Caki2 (cell line): ENCODE results near the gene PAEP. TPM values are rescaled to one million over a fixed set of nuclear protein-coding genes. Genes with fewer than 3 reads are reported as not detected.
"Not testable (repeated sequence)": the region's sequence is repeated elsewhere in the genome, so short reads cannot be mapped to it uniquely, and the experiment has no call there.

Experiments
- DNase-seq: peaks from one replicate; pipeline ENCODE4 v3.0.0-alpha.2; 2015; ENCODE audit warnings: low read depth
- in situ Hi-C: cut with HindIII; loops from 2 replicates; pipeline ENCODE4 v1.10.0; 2016; ENCODE audit warnings: low sequenced_read_pairs, low pct_unique_long_range_greater_than_20kb, mixed read lengths
- total RNA-seq: library from RNA; depleted of rRNA; stranded (reverse); fragments of >200 nt; shearing (Covaris generic); gene quantifications from 2 replicates; pipeline ENCODE4 v1.2.3, GENCODE V29; 2014; ENCODE audit warnings: low replicate concordance; rRNA removed

Gene PAEP
- total RNA-seq = not detected in 2 replicates

DNA sequence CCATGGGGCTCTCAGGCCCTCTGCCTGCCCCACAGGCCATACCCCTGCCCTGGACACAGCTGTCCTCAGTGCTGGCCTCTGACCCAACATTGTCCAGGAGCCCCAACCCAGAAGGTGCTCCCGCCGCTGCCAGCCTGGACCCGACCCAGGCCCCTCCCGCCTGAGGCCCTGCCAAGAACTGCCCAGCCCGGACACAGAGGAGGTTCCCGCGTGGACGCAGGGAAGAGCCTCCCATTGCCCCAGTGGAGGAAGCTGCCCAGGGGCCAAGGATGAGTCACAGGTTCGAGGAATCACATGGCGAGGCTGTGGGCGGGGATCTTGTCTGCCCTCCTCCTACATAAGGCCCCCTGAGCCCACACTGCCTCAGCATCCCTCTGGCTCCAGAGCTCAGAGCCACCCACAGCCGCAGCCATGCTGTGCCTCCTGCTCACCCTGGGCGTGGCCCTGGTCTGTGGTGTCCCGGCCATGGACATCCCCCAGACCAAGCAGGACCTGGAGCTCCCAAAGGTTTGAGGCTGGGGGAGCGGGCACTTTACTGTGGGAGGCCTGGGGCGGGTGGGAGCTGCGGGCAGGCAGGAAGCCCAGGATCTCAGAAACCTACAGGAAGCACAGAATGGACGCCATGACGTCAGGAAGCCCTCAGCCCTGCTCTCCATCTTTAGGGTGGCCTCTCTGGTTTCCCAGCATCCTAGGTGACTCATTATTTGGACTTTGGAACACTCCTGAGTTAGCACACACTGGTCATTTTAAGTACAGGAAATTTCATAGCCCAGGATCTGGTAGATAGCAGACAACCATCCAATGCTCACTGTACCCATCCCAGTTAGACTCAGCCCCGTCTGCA lies at the start of gene PAEP:
Gene PAEP, plus strand, starts transcription at position 366 of the 844 bp plus-strand sequence.
- DNase-seq = no peak
- in situ Hi-C loops = no loop called here

DNA sequence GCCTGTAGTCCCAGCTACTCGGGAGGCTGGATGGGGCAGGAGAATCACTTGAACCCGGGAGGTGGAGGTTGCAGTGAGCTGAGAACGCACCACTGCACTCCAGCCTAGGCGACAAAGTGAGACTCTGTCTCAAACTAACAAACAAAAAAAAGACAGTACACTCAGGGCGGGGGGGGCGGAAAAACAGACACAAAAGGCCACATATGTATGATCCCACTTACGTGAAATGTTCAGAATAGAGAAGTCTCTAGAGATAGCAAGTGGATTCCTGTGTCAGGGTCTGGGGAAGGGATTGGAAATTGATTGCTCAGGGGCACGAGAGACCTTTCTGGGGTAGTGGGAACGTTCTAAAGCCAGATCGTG lies 49.3 kb upstream of the PAEP start:
- no peak for DNase-seq
- in situ Hi-C loops = no loop called here

GRCh38 chr9:135512904-135513303 lies 48.7 kb upstream of the PAEP start:
- in situ Hi-C loops = no loop called here

DNA sequence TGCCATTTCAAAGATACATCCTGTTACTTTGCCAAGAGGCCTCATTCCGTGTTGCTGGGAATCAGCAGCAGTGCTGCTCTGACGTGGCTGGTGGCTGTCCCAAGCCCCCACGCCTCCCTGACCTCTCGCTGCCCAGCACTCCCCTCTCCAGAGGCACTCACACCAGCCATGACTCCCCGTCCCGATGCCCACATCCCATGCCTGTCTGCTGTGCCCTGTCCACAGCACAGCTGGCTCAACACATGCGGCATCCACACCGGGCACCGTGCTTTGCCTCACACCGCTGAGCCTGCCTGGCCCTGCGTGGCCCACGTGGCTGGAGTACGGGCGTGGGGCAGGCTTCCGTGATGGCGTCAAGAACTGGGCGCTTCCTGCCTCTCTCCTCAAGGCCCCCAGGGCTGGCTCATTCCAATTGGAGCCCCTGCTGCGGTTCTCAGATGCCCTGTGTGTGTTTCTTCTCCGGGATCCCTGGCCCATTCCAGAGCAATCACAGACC lies 48.2 kb upstream of the PAEP start:
- in situ Hi-C loops = no loop called here
- no peak for DNase-seq

More at GRCh38 chr9:135512904-135513303, 48.7 kb upstream of the PAEP start:
- DNase-seq = no peak

DNA sequence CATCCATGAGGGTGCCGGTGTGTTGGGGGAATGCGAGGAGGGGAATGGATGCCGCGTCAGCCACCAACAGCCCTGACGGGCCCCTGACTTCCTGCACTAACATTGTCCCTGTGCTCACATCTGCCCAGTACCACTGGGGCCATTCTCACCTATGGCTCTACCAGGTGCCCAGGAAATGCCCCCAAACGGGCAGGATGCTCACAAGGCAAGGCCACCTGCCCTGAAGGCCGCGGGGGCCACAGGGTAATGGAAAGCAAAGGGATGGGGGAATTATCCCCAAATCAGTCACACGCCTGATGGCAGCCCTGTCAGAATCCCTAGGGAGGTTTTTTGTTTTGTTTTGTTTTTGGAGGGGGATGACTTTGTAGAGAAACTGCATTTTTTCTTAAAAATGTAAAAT lies 47.6 kb upstream of the PAEP start:
- in situ Hi-C loops, DNase-seq: not testable (repeated sequence)

GRCh38 chr9:135514342-135515082 lies 47.0 kb upstream of the PAEP start:
- in situ Hi-C loops = no loop called here
- DNase-seq = no peak

DNA sequence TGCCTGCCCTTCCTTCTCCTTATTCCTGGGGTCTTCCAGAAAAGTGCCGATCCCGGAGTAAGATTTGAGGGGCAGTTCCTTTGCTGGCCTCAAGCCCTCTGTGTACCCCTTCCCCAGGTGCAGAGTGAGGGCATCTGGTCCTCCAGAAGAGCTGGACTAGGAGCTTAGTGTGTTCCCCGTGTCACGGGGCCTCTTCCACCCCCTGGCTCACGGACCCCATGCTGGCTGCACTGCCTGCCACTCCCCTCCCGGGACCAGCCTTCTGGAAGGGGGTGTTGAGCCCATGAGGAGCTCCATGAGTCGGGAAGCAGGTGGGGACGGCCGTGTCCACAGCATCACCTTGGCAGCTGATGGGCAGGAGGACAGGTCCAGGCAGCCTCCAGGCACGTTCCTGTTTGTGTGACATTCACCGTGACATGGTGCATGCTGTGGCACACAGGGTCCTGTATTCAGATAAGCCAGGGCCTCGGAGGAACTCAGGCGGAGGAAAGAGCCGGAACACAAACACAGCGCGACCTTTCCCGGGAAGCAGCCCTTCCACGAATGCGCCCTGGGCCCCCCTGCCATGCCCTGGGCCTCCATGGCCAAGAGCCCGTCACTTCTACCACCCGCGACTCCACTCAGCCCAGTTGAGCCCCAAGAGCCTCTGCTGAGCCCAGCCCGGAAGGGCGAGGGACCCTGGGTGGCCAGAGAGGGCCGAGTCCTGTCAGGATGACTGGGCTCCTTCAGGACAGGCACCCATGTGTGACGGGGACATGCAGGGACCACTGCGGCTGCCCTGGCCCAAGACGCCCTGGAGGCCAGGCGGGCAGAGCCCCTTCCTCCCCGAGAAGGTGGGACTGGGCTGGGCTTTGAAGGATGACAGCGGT lies 46.2 kb upstream of the PAEP start:
- in situ Hi-C loops = no loop called here
- no peak for DNase-seq

GRCh38 chr9:135516132-135516860 lies 45.3 kb upstream of the PAEP start:
- in situ Hi-C loops = no loop called here

DNA sequence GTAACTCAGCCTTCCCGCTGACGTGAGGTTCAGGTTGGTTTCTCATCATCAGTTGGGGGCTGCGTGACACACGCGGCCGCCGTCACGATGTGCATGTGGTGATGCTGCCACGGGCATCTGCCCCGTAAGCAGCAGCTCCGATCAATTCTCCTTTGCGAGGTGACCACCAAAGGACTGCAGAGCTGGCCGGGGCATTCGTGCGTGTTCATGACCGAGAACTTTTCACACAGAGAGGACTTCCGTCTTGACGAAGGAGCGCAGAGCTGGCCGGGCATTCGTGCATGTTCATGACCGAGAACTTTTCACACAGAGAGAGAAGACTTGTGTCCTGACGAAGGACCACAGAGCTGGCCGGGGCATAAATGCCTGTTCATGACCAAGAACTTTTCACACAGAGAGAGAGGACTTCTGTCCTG lies 44.1 kb upstream of the PAEP start:
- in situ Hi-C loops = no loop called here
- DNase-seq = no peak

More at GRCh38 chr9:135516132-135516860, 45.3 kb upstream of the PAEP start:
- DNase-seq = no peak

GRCh38 chr9:135519179-135519971 lies 42.2 kb upstream of the PAEP start:
- no peak for DNase-seq
- in situ Hi-C loops = no loop called here

DNA sequence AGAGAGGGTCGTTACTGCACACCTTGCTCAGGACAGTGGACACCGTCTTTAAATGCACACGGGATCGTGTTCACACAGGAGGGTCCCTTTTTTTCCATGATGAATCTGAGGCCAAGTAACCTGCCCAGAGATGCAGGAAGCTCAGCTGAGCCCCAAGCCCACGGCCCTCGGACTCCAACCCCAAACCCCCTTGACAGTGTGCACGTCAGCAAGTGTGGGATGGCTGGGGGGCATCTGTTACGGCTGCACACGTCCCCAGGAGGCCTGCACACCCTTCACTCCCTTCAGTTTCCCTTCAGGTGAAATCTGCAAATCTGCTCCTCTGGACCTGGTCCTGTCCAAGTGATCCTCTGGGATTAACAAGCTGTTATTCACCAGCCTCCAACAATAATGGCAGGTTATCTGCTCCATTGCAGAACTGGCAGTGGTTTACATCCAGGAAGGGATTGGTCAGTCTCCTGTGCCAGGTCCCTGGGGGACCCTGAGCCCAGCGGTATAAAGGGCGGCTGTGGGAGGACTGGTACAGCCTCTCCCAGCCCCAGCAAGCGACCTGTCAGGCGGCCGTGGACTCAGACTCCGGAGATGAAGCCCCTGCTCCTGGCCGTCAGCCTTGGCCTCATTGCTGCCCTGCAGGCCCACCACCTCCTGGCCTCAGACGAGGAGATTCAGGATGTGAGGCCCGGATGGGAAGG lies 40.5 kb upstream of the PAEP start, which contains the start of gene LCN1:
Gene LCN1, plus strand, starts transcription at position 525 of the 692 bp plus-strand sequence. Its CDS starts 58 bp downstream, at position 583.
- DNase-seq = no peak
- in situ Hi-C loops = no loop called here

DNA sequence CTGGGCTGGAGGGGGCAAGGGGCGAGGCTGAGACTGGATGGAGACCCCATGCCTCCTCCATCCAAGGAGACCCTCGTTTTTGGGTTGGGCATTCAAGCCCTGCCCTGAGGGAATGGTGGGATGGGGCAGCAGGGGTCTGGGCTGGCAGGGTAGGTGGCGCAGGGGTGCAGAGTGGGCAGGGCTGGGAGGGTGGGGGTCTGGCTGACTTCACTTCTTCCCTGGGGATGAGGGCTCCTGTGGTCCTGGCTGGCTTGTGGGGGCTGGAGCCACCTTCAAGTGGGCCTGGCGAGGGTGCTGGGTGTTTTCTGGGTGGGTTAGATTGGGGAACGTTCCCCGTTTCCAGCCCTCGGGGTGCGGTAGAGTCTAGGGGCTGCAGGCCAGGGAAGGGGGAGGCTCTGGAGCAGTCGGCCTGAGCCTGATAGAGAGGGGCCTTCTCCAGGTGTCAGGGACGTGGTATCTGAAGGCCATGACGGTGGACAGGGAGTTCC lies 39.9 kb upstream of the PAEP start:
- DNase-seq = no peak
- in situ Hi-C loops = no loop called here

DNA sequence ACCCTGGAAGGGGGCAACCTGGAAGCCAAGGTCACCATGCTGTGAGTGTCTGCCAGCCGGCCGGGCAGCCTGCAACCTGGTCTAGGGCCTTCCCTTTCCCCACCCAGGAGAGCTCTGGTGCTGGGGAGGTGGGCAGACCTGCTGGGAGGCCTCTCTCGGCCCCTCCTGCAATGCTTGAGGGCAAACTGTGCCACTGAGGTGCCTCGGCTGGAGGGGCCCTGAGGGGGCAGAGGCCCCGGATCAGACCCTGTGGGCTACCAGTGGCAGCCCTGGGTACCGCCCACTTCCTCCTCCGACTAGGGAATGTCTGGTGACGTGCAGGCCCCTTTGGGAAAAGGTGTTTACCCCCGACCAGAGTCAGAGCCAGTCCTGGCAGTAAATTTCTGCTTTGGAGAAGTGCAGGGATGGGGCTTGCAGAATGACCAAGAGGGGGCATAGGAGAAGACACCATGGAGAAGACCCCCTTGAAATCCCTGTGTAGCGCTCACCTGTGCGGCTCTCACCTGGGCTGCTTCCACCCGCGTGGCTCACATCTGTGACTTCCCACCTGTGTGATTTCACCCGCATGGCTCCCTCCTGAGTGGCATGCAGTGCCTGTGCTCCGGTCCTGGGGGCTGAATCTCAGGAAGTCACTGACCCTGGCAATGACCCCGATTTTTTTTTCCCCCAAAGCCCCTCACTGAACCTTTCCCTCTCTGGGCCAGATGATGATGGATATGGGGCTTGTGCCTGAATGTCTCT lies 39.2 kb upstream of the PAEP start:
- in situ Hi-C loops = no loop called here

DNA sequence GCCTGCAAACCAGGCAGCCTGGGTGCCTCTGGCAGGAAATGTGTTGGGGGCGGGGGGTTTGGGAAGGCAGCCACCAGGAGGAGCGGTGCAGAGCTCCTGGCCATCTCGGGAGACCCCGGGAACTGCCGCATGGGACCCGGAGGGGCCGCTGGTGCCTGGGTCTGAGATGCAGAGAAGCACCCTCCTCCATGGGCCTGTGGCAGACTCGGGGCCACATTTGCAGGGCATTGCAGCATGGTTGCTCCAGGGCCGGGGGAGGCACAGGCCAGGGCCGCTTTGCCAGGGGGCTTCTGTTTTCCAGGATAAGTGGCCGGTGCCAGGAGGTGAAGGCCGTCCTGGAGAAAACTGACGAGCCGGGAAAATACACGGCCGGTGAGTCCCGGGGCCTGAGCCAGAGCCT lies 38.6 kb upstream of the PAEP start:
- DNase-seq = no peak
- in situ Hi-C loops = no loop called here

More for the DNA sequence above, 39.2 kb upstream of the PAEP start:
- DNase-seq = no peak

- DNase-seq = no peak
- in situ Hi-C loops = no loop called here
These were observed 37.9 kb upstream of the PAEP start for GRCh38 chr9:135523521-135524129.
